Endodermal cell (in vitro differentiated cells): ENCODE measurements around the gene ENO4. TPM values are rescaled to one million over a fixed set of nuclear protein-coding genes. Genes with fewer than 3 reads are reported as not detected.

Source experiments
- DNase-seq: peaks from one replicate; pipeline ENCODE4 v3.0.0-alpha.2; 2017
- H3K27ac ChIP-seq: 2 replicates; pipeline ENCODE4 v1.5.1; 2013; ENCODE audit warnings: mild to moderate bottlenecking, low read depth, low read length, moderate library complexity
- H3K27me3 ChIP-seq: 2 replicates; pipeline ENCODE4 v1.6.1; 2013; ENCODE audit warnings: mild to moderate bottlenecking, low read length, moderate library complexity; ENCODE audit not compliant: insufficient read depth, control insufficient read depth, poor library complexity, severe bottlenecking
- H3K36me3 ChIP-seq: 2 replicates; pipeline ENCODE4 v1.7.0; 2013; ENCODE audit warnings: mild to moderate bottlenecking, low read length, moderate library complexity; ENCODE audit not compliant: control insufficient read depth, insufficient read depth
- H3K4me1 ChIP-seq: one replicate; pipeline ENCODE4 v1.7.0; 2013; ENCODE audit warnings: low read length; ENCODE audit not compliant: control insufficient read depth, insufficient read depth
- H3K4me3 ChIP-seq: 2 replicates; pipeline ENCODE4 v1.5.1; 2013; ENCODE audit warnings: mild to moderate bottlenecking, low read length, moderate library complexity
- H3K9ac ChIP-seq: 2 replicates; pipeline ENCODE4 v1.6.1; 2013; ENCODE audit warnings: mild to moderate bottlenecking, low read length, moderate library complexity; ENCODE audit not compliant: poor library complexity, severe bottlenecking; ENCODE audit errors: extremely low read depth
- H3K9me3 ChIP-seq: 2 replicates; pipeline ENCODE4 v1.6.1; 2013; ENCODE audit warnings: mild to moderate bottlenecking, low read length, moderate library complexity; ENCODE audit not compliant: control insufficient read depth
- H3K27ac Mint-ChIP-seq: 2 replicates; pipeline ENCODE4 v1.8.0; 2020; ENCODE audit warnings: mixed read lengths
- H3K27me3 Mint-ChIP-seq: 2 replicates; pipeline ENCODE4 v1.8.0; 2021; ENCODE audit warnings: mild to moderate bottlenecking, mixed read lengths; ENCODE audit not compliant: insufficient read depth
- H3K36me3 Mint-ChIP-seq: 2 replicates; pipeline ENCODE4 v1.8.0; 2020; ENCODE audit warnings: low read depth, mixed read lengths
- H3K4me1 Mint-ChIP-seq: 2 replicates; pipeline ENCODE4 v1.8.0; 2020; ENCODE audit warnings: mixed read lengths
- H3K4me3 Mint-ChIP-seq: 2 replicates; pipeline ENCODE4 v1.8.0; 2020; ENCODE audit warnings: mild to moderate bottlenecking, moderate library complexity, mixed read lengths
- H3K9me3 Mint-ChIP-seq: 2 replicates; pipeline ENCODE4 v1.8.0; 2020; ENCODE audit warnings: mild to moderate bottlenecking, mixed read lengths
- WGBS, 2 experiments: methylation state at CpG; one replicate each; pipeline versions ENCODE4 v1.1.5 to v1.1.7; 2013; ENCODE audit warnings: missing lambda C conversion rate in 2 of 2, mixed read lengths in 1 of 2; ENCODE audit not compliant: insufficient coverage in 1 of 2, insufficient read length in 1 of 2; 5-methylcytosine and 5-hydroxymethylcytosine counted together
- total RNA-seq, 2 donors: library from RNA; stranded (reverse); fragmentation: NEBNext Ultra II Directional in 1 of 2; extraction: Animal tissue kit (Norgen Biotek cat#: 25700) in 1 of 2; gene quantifications; 2 replicates in 1 of 2; 3 replicates in 1 of 2; pipeline ENCODE4 v1.2.1, GENCODE V29; 2021
- TF ChIP-seq, protein P1 (sequence below): fragments of 200-600 bp; sonication (generic); conservative IDR thresholded peaks from 2 replicates; pipeline ENCODE4 v1.5.0; 2021; ENCODE audit warnings: antibody characterized with exemption, mild to moderate bottlenecking

ENO4 gene
- total RNA-seq, 2 donors from 2014 or later, result 1.1 to 2.2 TPM

DNA sequence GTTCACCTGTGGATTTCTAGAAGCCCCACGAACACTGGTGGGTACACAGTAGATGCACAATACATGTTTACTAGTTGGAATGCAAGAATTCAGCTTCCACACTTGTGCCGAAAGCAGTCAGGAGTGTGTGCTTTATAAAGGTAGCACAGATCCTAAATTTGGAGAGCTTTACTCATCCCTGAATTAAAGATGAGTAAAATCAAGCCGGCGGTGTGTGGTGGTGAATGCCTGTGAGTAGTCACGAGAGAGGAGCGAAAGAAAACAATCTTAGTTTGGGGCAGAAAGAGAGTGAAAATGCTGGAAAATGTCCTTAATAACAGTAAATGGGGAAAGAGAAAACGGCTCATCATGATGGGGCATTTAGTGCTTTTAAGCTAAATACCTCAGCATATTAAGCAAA is 13.6 kb upstream of the ENO4 start:
- H3K4me1 Mint-ChIP-seq, result peaks cover 73% of the 10 kb centered on the region
- 37 to 42% methylated on average over 7 of the region's 7 CpGs for WGBS, 2 experiments
- peak; percentile 53 for DNase-seq
- TF ChIP-seq, protein P1, sequence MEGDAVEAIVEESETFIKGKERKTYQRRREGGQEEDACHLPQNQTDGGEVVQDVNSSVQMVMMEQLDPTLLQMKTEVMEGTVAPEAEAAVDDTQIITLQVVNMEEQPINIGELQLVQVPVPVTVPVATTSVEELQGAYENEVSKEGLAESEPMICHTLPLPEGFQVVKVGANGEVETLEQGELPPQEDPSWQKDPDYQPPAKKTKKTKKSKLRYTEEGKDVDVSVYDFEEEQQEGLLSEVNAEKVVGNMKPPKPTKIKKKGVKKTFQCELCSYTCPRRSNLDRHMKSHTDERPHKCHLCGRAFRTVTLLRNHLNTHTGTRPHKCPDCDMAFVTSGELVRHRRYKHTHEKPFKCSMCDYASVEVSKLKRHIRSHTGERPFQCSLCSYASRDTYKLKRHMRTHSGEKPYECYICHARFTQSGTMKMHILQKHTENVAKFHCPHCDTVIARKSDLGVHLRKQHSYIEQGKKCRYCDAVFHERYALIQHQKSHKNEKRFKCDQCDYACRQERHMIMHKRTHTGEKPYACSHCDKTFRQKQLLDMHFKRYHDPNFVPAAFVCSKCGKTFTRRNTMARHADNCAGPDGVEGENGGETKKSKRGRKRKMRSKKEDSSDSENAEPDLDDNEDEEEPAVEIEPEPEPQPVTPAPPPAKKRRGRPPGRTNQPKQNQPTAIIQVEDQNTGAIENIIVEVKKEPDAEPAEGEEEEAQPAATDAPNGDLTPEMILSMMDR, result no peak
- Histone ChIP-seq H3K27me3 (no peaks in the 10 kb centered on the region), H3K9me3 (no peaks in the 10 kb centered on the region), H3K9ac (no peak overlapping the region), H3K4me3 (no peak overlapping the region), H3K4me1 (peaks cover 20% of the 10 kb centered on the region), H3K36me3 (no peaks in the 10 kb centered on the region), H3K27ac (no peak overlapping the region)
- H3K9me3 Mint-ChIP-seq, result no peaks in the 10 kb centered on the region
- H3K27ac Mint-ChIP-seq, result peak overlapping the region; percentile 84
- peak overlapping the region; percentile 20 for H3K4me3 Mint-ChIP-seq
- H3K27me3 Mint-ChIP-seq, result no peaks in the 10 kb centered on the region
- H3K36me3 Mint-ChIP-seq, result peaks cover 19% of the 10 kb centered on the region

DNA sequence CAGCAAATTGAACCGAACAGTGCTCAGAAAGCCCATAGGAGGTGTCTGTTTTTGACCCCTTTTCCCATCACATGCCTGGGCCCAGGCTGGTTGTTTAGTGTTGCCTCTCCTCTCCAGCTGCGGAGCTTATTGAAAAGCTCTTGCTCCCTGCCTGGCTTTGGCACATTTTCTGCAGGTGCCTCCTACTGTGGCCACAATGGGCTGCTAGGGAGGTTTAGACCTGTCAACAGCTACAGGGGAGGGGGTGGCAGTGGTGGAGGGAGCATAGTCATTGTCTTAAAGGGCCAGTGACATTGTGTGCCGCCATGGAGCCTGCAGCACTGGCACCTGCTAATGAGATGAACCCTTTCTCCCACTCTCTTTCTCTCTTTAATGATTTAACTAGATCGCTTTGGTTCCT is 13.2 kb upstream of the ENO4 start:
- H3K36me3 ChIP-seq, result no peaks in the 10 kb centered on the region
- no peak overlapping the region for H3K4me3 ChIP-seq
- H3K27me3 Mint-ChIP-seq, result no peaks in the 10 kb centered on the region
- no peaks in the 10 kb centered on the region for H3K27me3 ChIP-seq
- TF ChIP-seq, protein P1, result no peak
- H3K27ac Mint-ChIP-seq, result peak overlapping the region; percentile 84
- H3K9ac ChIP-seq, result peak overlapping the region; percentile 17
- H3K4me1 ChIP-seq, result peaks cover 20% of the 10 kb centered on the region
- H3K9me3 ChIP-seq, result no peaks in the 10 kb centered on the region
- no peak overlapping the region for H3K27ac ChIP-seq
- peak; percentile 98 for DNase-seq
- no peaks in the 10 kb centered on the region for H3K9me3 Mint-ChIP-seq
- H3K4me3 Mint-ChIP-seq, result peak overlapping the region; percentile 20
- WGBS, 2 experiments, result 2 to 6% methylated on average over 4 of the region's 4 CpGs
- H3K36me3 Mint-ChIP-seq, result peaks cover 17% of the 10 kb centered on the region
- H3K4me1 Mint-ChIP-seq, result peaks cover 77% of the 10 kb centered on the region

DNA sequence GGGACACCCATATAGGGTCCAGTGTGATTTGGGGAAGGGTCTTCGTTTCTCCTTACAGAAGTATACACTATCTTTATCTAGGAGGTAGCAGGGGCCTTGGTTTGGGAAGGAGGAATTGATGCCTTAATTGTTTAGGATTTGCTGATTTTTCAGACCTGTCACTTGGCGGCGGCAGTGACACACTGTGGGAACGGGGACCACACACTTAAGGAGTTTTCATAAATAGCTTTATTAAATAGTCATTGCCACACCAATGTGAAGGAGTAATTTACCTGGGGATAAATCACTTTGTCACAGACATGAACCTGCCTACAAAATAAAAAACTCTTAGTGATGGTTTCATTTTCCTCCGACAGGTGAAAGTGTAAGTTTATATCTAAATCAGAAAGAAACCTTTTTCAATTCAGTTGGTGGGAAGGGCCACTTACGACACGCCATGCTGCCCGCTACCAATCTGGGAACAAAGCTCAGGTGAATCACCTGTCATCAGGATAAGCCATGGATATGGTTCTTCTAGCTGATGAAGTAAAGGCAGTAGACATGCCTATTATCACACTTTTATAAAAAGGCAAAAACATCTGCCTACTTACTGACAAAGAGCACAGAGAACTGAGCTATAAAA is 12.3 kb upstream of the ENO4 start:
- 65 to 82% methylated on average over 4 to 7 of the region's 8 CpGs for WGBS, 2 experiments
- Histone ChIP-seq H3K27ac (no peak overlapping the region), H3K4me3 (no peak overlapping the region), H3K4me1 (peaks cover 20% of the 10 kb centered on the region), H3K9ac (no peak overlapping the region), H3K9me3 (no peaks in the 10 kb centered on the region), H3K27me3 (no peaks in the 10 kb centered on the region), H3K36me3 (no peaks in the 10 kb centered on the region)
- peaks cover 80% of the 10 kb centered on the region for H3K4me1 Mint-ChIP-seq
- no peak overlapping the region for H3K4me3 Mint-ChIP-seq
- peak overlapping the region; percentile 84 for H3K27ac Mint-ChIP-seq
- H3K27me3 Mint-ChIP-seq, result no peaks in the 10 kb centered on the region
- no peaks in the 10 kb centered on the region for H3K9me3 Mint-ChIP-seq
- TF ChIP-seq, protein P1, result peak; percentile 31
- peaks cover 8% of the 10 kb centered on the region for H3K36me3 Mint-ChIP-seq
- peak; percentile 61 for DNase-seq
